Measurements from ENCODE around the gene ACOX3.

DNA sequence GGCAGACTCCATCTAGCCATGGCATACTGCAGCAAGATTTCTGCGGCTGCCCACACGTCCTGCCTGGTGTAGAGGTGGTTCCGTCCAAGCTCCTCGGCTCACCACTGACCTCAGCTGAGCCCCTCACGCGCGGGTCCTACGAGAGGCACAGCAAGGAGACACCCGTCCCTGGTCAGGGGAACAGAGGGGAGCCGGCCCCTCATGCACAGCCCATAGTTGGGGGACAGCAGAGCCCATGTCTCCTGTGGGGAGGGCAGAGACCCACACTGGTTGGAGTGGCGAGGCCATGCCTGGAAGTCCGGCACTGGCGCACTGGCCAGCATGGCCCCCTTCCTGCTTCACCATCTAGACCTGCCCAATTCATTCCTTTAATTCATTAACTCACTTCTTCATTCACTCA is 90.2 kb downstream of the ACOX3 start:
- no peak for TF ChIP-seq POLR2AphosphoS5 (IDR thresholded peaks at IDR 0.05)
- TF ChIP-seq, protein P1, sequence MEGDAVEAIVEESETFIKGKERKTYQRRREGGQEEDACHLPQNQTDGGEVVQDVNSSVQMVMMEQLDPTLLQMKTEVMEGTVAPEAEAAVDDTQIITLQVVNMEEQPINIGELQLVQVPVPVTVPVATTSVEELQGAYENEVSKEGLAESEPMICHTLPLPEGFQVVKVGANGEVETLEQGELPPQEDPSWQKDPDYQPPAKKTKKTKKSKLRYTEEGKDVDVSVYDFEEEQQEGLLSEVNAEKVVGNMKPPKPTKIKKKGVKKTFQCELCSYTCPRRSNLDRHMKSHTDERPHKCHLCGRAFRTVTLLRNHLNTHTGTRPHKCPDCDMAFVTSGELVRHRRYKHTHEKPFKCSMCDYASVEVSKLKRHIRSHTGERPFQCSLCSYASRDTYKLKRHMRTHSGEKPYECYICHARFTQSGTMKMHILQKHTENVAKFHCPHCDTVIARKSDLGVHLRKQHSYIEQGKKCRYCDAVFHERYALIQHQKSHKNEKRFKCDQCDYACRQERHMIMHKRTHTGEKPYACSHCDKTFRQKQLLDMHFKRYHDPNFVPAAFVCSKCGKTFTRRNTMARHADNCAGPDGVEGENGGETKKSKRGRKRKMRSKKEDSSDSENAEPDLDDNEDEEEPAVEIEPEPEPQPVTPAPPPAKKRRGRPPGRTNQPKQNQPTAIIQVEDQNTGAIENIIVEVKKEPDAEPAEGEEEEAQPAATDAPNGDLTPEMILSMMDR (IDR thresholded peaks at IDR 0.05), result no peak
